Natural killer cell (primary cell): ENCODE measurements around the gene BCAS3. TPM values are rescaled to one million over a fixed set of nuclear protein-coding genes. Genes with fewer than 3 reads are reported as not detected.

Source experiments
- ATAC-seq, 3 donors: fragments of 150-1000 bp in 2 of 3; fragments of 200-7000 bp in 1 of 3; cut with Tn5 transposase; 1 replicate in 1 of 3; 2 replicates in 2 of 3; pipeline ENCODE4 v1.10.0; 2021; ENCODE audit warnings: mild to moderate bottlenecking in 2 of 3, moderate library complexity in 2 of 3
- DNase-seq, 2 donors: peaks; one replicate each; pipeline versions ENCODE4 v3.0.0 to v3.0.0-alpha.2; 2013 to 2021; ENCODE audit warnings: mixed read lengths in 1 of 2
- H3K27ac ChIP-seq: one replicate; pipeline ENCODE4 v1.5.1; 2013; ENCODE audit warnings: mild to moderate bottlenecking, low read length
- H3K27me3 ChIP-seq: one replicate; pipeline ENCODE4 v1.6.1; 2013; ENCODE audit warnings: low read length; ENCODE audit not compliant: control insufficient read depth, insufficient read depth
- H3K36me3 ChIP-seq: one replicate; pipeline ENCODE4 v1.6.1; 2013; ENCODE audit warnings: low read length; ENCODE audit not compliant: control insufficient read depth, insufficient read depth
- H3K4me1 ChIP-seq: one replicate; pipeline ENCODE4 v1.6.1; 2013; ENCODE audit warnings: low read length; ENCODE audit not compliant: control insufficient read depth, insufficient read depth
- H3K4me3 ChIP-seq: one replicate; pipeline ENCODE4 v1.5.1; 2013; ENCODE audit warnings: low read length
- H3K9me3 ChIP-seq: one replicate; pipeline ENCODE4 v1.6.1; 2013; ENCODE audit warnings: low read length; ENCODE audit not compliant: control insufficient read depth, insufficient read depth
- H3K27ac Mint-ChIP-seq, 2 donors: one replicate each; pipeline ENCODE4 v1.8.0; 2022; ENCODE audit warnings: mild to moderate bottlenecking in 2 of 2, mixed read lengths in 2 of 2, moderate library complexity in 1 of 2
- H3K27me3 Mint-ChIP-seq, 2 donors: one replicate each; pipeline ENCODE4 v1.8.0; 2022; ENCODE audit warnings: low read depth in 2 of 2, mixed read lengths in 2 of 2
- H3K36me3 Mint-ChIP-seq: one replicate; pipeline ENCODE4 v1.8.0; 2022; ENCODE audit warnings: mixed read lengths
- H3K4me1 Mint-ChIP-seq, 2 donors: one replicate each; pipeline ENCODE4 v1.8.0; 2022; ENCODE audit warnings: mixed read lengths in 2 of 2
- H3K4me3 Mint-ChIP-seq: one replicate; pipeline ENCODE4 v1.8.0; 2022; ENCODE audit warnings: mild to moderate bottlenecking, moderate library complexity, mixed read lengths
- H3K9me3 Mint-ChIP-seq, 2 donors: one replicate each; pipeline ENCODE4 v1.8.0; 2022; ENCODE audit warnings: mixed read lengths in 2 of 2
- WGBS: methylation state at CpG from one replicate; pipeline ENCODE4 v1.1.7; 2013; ENCODE audit warnings: missing lambda C conversion rate; ENCODE audit not compliant: insufficient coverage; 5-methylcytosine and 5-hydroxymethylcytosine counted together
- intact Hi-C: fragments of 100-400 bp; cut with micrococcal nuclease; formaldehyde crosslinking; loops from one replicate; pipeline ENCODE4 v1.14.2; 2022
- total RNA-seq, 4 donors: library from RNA; stranded (reverse); fragments of 120-200 nt in 1 of 4; gene quantifications; one replicate each; pipeline versions ENCODE4 v1.2.3 to v1.2.4, GENCODE V29; 2013 to 2022
- TF ChIP-seq, protein P1 (sequence below): fragments of 200-600 bp; IDR thresholded peaks from one replicate; pipeline ENCODE4 v1.8.0; 2022; ENCODE audit warnings: antibody characterized with exemption

Gene BCAS3
- total RNA-seq, 3 donors from 2014 or later (not counting 1 experiment from before 2014, with no cell fraction given), result 60.5 to 87.8 (median 72.0) TPM

DNA sequence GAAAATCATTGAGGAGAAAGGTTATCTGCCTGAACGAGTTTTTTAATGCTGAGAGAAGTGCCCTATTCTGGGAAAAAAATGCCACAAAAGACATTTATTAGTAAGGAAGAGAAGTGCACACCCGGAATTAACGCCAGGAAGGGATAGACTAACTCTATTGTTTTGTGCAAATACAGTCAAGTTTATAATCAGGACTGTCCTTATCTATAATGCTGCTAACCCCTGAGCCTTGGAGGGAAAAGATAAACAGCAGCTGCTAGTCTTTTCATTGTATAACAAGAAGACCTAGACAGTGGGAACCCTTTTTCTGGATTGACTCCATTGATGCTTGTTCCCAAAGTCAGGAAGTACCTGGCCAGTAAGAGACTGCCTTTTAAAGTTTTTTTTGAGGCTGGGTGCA is 26.5 kb downstream of the BCAS3 start:
- Histone ChIP-seq H3K9me3 (no peaks in the 10 kb centered on the region), H3K36me3 (peaks cover 5% of the 10 kb centered on the region), H3K4me1 (no peaks in the 10 kb centered on the region), H3K27ac (no peak overlapping the region), H3K27me3 (no peaks in the 10 kb centered on the region), H3K4me3 (no peak overlapping the region)
- H3K9me3 Mint-ChIP-seq, result no peaks in the 10 kb centered on the region
- DNase-seq (no peak), ATAC-seq (no peak)
- TF ChIP-seq, protein P1, sequence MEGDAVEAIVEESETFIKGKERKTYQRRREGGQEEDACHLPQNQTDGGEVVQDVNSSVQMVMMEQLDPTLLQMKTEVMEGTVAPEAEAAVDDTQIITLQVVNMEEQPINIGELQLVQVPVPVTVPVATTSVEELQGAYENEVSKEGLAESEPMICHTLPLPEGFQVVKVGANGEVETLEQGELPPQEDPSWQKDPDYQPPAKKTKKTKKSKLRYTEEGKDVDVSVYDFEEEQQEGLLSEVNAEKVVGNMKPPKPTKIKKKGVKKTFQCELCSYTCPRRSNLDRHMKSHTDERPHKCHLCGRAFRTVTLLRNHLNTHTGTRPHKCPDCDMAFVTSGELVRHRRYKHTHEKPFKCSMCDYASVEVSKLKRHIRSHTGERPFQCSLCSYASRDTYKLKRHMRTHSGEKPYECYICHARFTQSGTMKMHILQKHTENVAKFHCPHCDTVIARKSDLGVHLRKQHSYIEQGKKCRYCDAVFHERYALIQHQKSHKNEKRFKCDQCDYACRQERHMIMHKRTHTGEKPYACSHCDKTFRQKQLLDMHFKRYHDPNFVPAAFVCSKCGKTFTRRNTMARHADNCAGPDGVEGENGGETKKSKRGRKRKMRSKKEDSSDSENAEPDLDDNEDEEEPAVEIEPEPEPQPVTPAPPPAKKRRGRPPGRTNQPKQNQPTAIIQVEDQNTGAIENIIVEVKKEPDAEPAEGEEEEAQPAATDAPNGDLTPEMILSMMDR, result no peak
- H3K36me3 Mint-ChIP-seq, result no peaks in the 10 kb centered on the region
- no peaks in the 10 kb centered on the region for H3K4me1 Mint-ChIP-seq
- WGBS, result 92% methylated on average over 3 of the region's 3 CpGs
- H3K27me3 Mint-ChIP-seq, result no peaks in the 10 kb centered on the region
- H3K4me3 Mint-ChIP-seq, result no peak overlapping the region
- no peak overlapping the region for H3K27ac Mint-ChIP-seq
- intact Hi-C loops, result no loop called here

DNA sequence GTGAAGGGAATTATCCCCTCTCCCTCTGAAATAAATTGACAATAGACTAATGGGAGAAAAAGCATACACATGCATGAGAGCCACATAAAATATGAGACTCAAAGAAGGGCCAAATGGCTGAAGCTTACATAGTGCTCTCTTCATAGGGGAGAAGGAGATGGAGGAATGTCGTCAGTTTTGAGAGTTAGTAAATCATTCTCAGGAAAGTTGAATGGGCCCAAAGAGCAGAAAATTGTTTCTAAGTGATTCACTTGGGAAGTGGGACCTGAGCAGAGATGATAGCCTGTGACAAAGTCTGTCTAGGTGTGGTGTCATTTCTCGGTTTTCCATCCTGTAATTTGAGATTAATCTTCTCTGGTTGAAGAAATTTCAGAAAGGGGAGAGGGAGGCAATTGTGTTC is 35.0 kb downstream of the BCAS3 start:
- no peaks in the 10 kb centered on the region for H3K4me1 Mint-ChIP-seq
- no peak overlapping the region for H3K27ac Mint-ChIP-seq
- Histone ChIP-seq H3K36me3 (peaks cover 11% of the 10 kb centered on the region), H3K27ac (no peak overlapping the region), H3K4me1 (no peaks in the 10 kb centered on the region), H3K27me3 (no peaks in the 10 kb centered on the region), H3K4me3 (no peak overlapping the region), H3K9me3 (no peaks in the 10 kb centered on the region)
- no peak for ATAC-seq
- no peak overlapping the region for H3K4me3 Mint-ChIP-seq
- no peaks in the 10 kb centered on the region for H3K27me3 Mint-ChIP-seq
- TF ChIP-seq, protein P1, result no peak
- H3K9me3 Mint-ChIP-seq, result no peaks in the 10 kb centered on the region
- 92% methylated on average over 2 of the region's 2 CpGs for WGBS
- H3K36me3 Mint-ChIP-seq, result no peaks in the 10 kb centered on the region
- DNase-seq, result no peak
- intact Hi-C loops, result no loop called here

DNA sequence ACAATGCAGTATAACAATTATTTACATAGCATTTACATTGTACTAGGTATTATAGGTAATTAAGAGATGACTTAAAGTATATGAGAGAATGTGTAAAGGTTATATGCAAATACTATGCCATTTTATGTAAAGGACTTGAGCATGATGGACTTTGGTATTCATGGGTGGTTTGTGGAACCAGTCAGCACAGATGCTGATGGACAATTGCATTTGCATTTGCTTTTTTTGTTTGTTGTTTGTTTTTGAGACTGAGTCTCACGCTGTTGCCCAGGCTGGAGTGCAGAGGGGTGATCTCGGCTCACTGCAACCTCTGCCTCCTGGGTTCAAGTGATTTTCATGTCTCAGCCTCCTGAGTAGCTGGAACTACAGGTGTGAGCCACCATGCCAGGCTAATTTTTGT is 36.0 kb downstream of the BCAS3 start:
- WGBS, result 95% methylated on average over 2 of the region's 2 CpGs
- TF ChIP-seq, protein P1, result no peak
- H3K27me3 ChIP-seq, result no peaks in the 10 kb centered on the region
- H3K4me3 ChIP-seq, result no peak overlapping the region
- H3K9me3 ChIP-seq, result no peaks in the 10 kb centered on the region
- H3K27me3 Mint-ChIP-seq, result no peaks in the 10 kb centered on the region
- no peak for ATAC-seq
- H3K4me1 ChIP-seq, result no peaks in the 10 kb centered on the region
- H3K27ac Mint-ChIP-seq, result no peak overlapping the region
- intact Hi-C loops, result no loop called here
- no peaks in the 10 kb centered on the region for H3K36me3 Mint-ChIP-seq
- no peak overlapping the region for H3K4me3 Mint-ChIP-seq
- H3K4me1 Mint-ChIP-seq, result no peaks in the 10 kb centered on the region
- no peak for DNase-seq
- peaks cover 11% of the 10 kb centered on the region for H3K36me3 ChIP-seq
- no peak overlapping the region for H3K27ac ChIP-seq
- no peaks in the 10 kb centered on the region for H3K9me3 Mint-ChIP-seq

DNA sequence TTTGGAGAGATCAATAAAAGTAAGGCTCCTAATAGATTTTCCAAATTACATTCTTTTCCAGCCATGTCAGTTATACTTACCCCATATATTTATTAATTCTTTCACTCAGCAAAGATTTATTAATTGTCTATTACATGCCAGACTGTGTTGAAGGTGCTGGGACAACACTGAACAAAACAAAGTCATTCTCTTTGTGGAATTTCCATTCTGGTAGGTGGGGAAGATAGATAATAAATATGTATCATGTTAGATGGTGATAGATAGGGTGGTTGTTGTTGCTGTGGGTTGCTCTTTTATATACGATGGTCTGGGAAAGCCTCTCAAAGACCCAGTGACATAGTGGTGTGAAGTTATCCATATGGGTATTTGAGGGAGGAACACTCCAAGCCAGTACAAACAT is 39.1 kb downstream of the BCAS3 start:
- H3K4me3 ChIP-seq, result no peak overlapping the region
- H3K4me3 Mint-ChIP-seq, result no peak overlapping the region
- TF ChIP-seq, protein P1, result no peak
- intact Hi-C loops, result no loop called here
- H3K36me3 ChIP-seq, result no peaks in the 10 kb centered on the region
- ATAC-seq (no peak), DNase-seq (no peak)
- H3K27me3 Mint-ChIP-seq, result no peaks in the 10 kb centered on the region
- no peak overlapping the region for H3K27ac Mint-ChIP-seq
- 63% methylated on average over 1 of the region's 1 CpG for WGBS
- no peaks in the 10 kb centered on the region for H3K4me1 ChIP-seq
- H3K36me3 Mint-ChIP-seq, result no peaks in the 10 kb centered on the region
- peaks cover 4 to 6% of the 10 kb centered on the region in 2 donors for H3K4me1 Mint-ChIP-seq
- H3K27ac ChIP-seq, result no peak overlapping the region
- H3K27me3 ChIP-seq, result no peaks in the 10 kb centered on the region
- H3K9me3 ChIP-seq, result no peaks in the 10 kb centered on the region
- H3K9me3 Mint-ChIP-seq, result no peaks in the 10 kb centered on the region
